ENCODE measurements around the gene KCNQ1.

Gene KCNQ1, protein sequence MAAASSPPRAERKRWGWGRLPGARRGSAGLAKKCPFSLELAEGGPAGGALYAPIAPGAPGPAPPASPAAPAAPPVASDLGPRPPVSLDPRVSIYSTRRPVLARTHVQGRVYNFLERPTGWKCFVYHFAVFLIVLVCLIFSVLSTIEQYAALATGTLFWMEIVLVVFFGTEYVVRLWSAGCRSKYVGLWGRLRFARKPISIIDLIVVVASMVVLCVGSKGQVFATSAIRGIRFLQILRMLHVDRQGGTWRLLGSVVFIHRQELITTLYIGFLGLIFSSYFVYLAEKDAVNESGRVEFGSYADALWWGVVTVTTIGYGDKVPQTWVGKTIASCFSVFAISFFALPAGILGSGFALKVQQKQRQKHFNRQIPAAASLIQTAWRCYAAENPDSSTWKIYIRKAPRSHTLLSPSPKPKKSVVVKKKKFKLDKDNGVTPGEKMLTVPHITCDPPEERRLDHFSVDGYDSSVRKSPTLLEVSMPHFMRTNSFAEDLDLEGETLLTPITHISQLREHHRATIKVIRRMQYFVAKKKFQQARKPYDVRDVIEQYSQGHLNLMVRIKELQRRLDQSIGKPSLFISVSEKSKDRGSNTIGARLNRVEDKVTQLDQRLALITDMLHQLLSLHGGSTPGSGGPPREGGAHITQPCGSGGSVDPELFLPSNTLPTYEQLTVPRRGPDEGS

DNA sequence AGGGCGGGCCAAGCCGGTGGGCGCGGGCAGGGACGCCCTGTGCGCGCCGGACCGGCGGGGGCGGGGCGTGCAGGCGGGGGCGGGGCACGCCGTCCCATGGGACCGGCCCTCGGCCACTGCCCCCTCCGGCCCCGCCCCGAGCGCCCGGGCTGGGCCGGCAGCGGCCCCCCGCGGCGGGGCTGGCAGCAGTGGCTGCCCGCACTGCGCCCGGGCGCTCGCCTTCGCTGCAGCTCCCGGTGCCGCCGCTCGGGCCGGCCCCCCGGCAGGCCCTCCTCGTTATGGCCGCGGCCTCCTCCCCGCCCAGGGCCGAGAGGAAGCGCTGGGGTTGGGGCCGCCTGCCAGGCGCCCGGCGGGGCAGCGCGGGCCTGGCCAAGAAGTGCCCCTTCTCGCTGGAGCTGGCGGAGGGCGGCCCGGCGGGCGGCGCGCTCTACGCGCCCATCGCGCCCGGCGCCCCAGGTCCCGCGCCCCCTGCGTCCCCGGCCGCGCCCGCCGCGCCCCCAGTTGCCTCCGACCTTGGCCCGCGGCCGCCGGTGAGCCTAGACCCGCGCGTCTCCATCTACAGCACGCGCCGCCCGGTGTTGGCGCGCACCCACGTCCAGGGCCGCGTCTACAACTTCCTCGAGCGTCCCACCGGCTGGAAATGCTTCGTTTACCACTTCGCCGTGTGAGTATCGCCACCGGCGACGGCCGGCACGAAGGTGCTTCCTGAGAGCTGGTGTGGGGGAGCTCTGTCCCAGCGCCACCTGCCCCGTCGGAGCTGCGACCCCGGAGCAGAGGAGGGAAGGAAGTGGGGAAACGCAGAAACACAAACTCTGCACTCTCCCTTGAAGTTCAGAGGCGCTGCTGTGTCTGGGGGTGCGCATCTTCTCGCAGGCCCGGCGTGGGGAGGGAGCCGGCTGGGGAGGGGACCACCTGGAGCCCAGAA lies at the start of gene KCNQ1:
TSS of gene KCNQ1 (plus strand) at position 188 of the 925 bp plus-strand sequence. CDS start at position 279, 91 bp downstream.
- DNase-seq = peak; percentile 34

DNA sequence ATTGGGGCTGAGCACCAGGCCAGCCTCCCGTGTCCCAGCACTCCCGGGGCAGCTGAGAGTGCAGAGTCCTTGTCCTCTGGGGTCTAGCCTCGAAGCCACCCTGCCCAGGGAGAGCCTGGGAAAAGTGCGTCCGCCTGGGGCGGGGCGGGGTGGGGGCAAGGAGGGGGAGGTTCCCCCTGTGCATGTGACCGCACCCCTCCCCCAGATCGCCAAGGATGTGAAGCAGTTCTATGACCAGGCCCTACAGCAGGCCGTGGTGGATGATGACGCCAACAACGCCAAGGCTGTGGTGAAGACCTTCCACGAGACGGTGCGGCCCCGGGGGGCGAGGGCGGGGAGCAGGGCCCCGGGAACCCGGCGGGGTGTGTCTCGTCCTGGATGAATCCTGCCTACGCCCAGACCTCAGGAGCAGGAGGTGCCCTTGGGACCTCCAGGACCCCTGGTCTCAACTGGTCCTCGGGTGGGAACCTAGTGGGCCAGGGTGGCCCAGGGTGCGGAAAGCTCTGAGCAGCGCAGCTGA lies 49.5 kb upstream of the KCNQ1 start:
- no peak for DNase-seq

DNA sequence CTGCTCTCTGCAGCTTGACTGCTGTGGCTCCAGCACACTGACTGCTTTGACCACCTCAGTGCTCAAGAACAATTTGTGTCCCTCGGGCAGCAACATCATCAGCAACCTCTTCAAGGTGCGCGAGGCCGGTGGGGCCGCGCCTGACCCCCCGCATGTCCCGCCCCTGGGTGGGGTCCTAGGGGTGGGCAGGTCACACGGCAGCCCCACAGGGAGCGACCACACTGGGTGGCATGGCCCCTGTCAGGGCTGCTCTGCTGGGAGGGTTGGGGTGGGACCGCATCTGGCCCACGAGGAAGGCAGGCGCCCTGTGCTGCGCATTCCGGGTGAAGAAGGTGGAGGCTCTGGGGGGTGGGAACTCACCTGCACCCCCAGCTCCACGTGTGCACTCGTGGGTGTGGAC lies 49.0 kb upstream of the KCNQ1 start:
- no peak for DNase-seq

DNA sequence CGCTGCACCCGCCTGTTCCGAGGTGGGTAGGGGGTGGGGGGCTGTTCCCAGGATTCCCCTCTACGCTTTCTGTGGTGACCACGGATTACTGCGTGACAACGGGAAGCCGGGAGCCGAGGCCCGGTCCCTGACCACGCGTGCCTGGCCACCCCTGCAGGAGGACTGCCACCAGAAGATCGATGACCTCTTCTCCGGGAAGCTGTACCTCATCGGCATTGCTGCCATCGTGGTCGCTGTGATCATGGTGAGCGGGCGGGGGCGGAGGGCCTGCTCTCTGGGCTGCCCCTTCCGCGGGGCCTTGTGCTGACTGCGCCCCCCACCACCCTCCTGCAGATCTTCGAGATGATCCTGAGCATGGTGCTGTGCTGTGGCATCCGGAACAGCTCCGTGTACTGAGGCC lies 48.3 kb upstream of the KCNQ1 start:
- no peak for DNase-seq

DNA sequence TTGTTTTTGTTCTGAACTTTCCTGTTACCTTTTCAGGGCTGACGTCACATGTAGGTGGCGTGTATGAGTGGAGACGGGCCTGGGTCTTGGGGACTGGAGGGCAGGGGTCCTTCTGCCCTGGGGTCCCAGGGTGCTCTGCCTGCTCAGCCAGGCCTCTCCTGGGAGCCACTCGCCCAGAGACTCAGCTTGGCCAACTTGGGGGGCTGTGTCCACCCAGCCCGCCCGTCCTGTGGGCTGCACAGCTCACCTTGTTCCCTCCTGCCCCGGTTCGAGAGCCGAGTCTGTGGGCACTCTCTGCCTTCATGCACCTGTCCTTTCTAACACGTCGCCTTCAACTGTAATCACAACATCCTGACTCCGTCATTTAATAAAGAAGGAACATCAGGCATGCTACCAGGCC lies 47.8 kb upstream of the KCNQ1 start:
- no peak for DNase-seq

DNA sequence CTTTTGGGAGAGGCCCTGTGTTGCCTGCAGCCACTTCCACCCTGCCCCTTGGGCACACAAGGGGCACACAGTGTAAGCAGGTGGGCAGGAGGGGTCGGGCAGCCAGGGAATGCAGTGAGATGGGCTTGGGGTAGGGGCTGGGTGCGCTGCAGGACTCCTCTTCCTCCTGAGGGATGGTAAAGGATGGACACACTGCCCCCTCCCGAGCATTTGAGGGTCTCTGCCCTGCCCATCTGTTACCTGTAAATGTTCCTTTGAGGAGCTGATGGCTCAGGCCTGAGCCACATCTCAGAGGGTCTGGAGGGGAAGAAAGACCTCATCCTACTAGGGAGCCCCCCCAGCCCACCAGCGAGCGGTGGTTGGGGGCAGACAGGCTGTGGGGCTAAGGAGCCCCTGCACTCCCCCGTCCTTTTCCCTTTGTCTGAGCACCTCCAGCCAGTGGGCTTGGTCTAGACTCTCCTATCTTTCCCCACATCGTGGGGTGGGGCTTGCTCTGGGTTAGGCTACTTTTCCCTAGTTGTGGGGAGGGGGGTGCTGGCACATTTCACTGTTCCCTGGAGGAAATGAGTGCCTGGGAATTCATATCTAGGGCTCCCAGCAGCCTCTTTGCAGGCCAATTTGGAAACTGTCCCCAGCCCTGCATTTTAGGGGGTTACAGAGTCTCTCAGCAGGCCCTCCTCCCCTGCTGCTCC lies 46.0 kb upstream of the KCNQ1 start:
- no peak for DNase-seq

DNA sequence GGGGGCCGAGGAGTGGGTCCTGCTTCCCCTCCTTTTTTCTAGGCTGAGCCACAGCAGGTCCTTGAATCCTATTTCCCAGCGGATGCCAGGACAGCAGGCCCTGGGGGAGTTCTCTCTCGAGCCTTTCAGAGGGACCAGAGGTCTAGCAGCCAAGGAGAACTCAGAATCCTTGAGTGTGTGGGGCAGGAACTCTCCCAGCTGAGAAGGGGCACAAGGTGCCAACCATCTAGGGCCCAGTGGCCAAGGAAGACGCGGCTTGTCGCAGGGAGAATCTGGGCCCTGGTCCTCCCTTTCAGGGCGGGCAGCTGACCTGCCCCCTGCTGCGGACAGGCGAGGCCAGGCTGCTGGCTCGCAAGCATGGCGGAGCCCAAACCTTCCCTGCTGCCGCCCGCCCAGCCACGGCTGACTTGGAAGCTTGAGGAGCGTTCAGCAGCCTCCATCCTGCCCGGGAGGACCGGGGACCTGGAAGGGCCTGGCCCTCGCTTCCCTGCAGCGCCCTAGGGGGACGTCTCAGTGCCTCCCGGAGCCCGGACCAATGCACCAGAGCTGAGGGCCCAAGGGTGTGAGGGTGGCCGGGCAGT lies 45.2 kb upstream of the KCNQ1 start:
- no peak for DNase-seq

DNA sequence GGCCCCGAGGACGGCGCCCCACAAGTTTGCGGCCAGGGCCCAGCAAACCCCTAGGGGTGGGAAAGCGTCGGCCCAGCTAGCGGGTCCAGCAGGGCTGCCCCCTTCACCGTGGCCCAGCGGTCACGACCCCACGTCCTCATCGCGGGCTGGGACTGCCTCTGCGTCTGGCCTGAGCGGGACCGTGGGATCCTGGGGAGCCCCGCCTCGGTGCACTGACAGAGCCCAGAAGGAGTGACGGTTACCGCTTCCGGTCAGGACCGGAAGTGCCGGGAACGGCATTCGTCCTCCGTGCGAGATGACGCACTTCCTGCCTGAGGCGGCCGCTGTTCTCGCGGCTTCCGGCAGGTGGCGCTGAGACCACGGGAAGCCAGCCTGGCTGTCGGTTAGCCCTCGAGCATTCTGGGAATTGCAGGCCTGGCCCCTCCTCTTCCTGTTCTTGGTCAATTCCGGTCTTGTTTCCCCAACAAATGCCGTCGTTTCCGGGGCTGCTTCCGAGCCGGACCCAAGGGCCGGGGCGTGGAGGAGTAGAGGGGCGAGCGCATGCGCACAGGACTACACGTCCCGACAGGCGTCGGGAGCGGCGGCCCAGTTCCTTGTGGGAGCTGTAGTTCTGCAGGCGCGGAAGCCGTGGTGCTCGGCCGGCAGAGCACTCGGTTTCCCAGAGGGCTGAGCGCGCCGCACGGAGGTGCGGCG lies 44.6 kb upstream of the KCNQ1 start, which contains the start of gene TSSC4:
TSS of gene TSSC4 (plus strand) at position 682 of the 693 bp plus-strand sequence. CDS start 1,884 bp downstream, outside the sequence.
- DNase-seq = peak; percentile 100

DNA sequence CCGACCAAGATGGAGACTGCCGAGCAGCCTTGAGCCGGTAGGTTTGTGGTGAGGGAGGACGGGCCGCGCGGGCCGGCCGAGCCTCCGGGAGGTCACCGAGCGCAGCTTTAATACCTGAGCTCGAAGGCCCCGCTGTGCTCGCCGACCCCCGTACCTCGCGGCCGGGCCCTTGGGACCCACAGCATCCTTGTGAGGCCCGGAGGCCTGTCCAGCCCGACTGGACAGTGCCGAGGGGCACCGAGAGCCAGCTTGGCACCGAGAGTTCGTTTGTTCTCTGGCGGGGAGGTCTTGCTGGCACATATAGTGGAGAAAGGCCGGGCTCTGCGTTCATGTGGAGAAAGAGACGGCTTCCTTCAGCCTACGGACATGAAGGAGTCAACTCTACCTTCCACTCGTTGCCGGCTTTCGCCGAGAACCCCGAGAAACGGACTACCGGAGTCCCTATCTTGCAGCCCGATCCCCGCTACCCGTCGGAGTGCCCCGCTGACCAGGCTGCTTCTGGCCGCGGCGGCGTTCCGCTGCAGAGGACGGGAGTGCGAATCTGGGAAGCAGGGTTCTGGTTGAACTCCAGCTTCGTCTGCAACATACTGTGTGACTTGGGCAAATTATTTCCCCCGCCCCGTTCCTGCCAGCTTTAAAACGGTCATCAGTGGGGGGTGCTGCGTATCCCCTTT lies 43.9 kb upstream of the KCNQ1 start:
- DNase-seq = no peak

DNA sequence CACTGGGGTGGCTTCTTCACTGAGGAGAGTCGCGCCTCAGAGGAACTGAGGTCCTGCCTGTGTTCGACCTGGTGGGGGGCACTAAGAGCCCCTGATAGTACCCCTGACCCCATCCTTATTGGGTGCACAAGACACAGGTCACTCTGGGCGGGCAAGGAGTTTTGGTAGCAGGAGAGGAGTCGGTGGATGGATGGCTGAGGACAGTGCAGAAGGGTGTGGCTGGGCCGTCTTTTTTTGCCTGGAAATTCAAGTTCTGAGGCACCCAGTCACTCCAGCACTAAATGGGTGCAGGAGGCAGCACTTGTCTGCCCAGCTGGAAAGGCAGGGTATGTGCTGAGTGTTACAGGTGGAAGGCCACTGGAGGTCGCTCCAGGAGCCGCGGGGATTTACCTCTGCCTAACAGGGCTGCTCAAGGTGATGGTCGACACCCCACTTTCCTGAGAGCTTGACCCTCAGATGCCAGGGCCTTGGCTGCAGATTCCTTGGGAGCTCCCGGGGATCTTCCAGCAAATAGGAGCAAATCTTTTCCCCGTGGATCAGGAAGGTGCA lies 43.3 kb upstream of the KCNQ1 start:
- DNase-seq = no peak

DNA sequence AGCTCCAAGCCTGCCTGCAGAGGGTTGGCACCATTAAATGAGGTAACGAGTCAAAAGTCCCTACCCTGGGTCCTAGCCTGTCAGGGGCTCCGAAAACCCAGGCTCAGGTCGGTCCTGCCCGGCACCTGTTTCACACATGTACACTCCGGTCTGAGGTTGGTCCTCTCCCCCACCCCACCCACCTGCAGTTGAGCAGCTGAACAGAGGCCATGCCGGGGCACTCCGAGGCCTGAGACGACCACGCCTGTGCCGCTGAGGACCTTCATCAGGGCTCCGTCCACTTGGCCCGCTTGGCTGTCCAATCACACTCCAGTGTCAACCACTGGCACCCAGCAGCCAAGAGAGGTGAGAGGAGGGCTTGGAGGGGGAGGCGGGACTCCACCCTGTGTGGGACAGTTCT lies 42.7 kb upstream of the KCNQ1 start:
- no peak for DNase-seq

DNA sequence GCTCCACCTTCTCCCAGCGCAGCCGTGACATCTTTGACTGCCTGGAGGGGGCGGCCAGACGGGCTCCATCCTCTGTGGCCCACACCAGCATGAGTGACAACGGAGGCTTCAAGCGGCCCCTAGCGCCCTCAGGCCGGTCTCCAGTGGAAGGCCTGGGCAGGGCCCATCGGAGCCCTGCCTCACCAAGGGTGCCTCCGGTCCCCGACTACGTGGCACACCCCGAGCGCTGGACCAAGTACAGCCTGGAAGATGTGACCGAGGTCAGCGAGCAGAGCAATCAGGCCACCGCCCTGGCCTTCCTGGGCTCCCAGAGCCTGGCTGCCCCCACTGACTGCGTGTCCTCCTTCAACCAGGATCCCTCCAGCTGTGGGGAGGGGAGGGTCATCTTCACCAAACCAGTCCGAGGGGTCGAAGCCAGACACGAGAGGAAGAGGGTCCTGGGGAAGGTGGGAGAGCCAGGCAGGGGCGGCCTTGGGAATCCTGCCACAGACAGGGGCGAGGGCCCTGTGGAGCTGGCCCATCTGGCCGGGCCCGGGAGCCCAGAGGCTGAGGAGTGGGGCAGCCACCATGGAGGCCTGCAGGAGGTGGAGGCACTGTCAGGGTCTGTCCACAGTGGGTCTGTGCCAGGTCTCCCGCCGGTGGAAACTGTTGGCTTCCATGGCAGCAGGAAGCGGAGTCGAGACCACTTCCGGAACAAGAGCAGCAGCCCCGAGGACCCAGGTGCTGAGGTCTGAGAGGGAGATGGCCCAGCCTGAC lies 41.7 kb upstream of the KCNQ1 start:
- no peak for DNase-seq

DNA sequence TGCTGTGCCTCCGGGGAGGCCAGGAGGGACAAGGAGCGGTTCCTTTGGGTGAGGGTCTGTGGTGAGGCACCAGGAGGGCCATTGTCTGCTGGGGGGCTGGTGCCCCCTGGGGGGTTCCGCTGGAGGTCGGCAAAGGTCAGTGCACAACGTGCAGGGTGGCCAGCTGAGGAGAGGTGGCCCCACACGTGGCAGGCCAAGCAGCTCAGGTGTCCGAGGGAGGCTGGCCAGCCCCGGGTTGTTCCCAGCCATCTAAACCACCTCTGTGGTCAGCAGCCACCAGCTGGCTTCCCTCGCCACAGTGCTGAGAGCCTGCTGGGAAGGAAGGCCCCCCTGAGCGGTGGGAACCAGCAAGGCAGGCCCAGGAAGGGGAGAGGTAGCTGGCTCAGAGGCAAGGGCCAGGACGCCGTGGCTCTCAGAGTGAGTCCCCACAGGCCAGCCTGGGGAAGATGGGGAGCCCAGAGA lies 40.0 kb upstream of the KCNQ1 start:
- DNase-seq = no peak

DNA sequence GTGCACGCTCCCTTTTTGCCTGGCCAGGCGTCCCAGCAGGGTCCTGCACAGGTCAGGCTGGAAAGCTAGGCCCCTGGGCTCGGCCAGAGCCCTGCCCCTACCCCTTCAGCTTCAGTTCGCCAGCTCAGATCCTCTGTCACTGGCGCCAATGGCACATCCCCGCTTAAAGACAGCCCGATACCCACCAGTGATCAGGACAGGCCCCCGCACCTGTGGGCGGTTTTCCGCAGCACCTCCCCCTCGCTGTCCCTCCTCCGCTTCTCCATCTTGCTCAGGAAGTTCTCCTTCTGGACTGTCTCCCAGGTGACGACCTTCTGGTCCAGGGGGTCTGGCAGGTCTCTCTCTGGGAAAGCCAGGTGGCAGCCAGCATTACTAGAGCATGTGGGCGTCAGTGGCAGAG lies 38.4 kb upstream of the KCNQ1 start:
- DNase-seq = no peak

DNA sequence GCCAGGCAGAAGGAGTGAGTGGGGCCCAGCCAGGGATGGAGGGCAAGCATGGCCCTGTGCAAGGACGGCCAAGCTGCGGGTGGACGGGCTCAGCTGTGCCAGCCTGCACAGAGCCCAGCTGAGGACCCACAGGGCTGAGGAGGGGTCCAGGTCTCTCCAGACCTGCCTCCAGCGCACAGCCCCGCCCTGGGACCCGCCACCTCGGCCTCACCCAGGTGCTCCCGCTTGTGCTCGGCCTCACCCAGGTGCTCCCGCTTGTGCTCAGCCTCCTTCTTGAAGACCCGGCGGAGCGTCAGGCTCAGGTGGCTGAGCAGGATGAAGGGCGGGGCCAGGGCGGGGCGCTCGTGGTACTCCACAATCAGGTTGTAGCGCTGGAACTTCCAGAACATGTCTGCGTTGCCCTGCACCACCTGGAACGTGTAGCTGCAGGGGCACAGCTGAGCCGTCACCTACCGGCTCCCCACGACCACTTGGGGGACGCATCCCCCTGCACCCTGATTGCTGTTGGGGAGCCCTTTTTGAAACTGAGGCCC lies 37.9 kb upstream of the KCNQ1 start:
- DNase-seq = no peak

DNA sequence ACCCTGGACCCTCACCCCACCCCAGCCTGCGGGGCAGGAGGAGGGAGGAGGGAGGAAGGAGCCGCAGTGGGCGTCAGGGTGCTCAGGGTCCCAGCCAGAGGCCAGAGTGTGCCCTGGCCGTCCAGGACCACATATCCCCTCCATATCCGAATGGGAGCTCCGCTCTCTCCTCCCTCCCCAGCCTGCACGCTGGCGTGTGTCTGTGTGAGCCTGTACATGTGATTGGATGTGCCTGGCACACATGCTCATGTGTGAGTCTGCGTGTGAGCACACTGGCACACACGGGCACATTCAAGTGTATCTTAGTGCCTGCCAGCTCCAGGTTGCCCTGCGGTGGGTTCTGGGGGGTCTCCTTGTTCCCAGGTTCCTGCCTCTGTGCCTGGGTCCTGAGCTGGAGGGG lies 36.1 kb upstream of the KCNQ1 start:
- no peak for DNase-seq

DNA sequence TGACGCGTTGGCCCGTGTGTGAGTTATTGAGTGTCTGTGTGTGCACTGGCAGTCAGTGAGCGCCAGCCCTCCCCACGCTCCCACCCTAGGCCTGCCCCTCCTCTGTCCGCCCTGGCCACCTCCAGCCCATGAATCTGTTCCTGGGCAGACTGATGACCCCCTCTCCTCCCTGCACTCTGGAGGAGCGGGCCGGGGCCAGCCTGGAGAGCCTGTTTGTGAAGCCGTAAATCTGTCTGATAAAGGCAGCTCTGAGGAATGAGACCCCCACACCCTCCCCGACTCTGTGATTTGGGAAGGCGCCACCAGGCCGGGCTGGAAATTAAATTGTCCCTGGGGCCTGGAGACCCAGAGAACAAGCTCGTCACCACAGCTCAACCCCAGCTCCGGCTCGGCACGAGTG lies 35.7 kb upstream of the KCNQ1 start:
- DNase-seq = no peak

DNA sequence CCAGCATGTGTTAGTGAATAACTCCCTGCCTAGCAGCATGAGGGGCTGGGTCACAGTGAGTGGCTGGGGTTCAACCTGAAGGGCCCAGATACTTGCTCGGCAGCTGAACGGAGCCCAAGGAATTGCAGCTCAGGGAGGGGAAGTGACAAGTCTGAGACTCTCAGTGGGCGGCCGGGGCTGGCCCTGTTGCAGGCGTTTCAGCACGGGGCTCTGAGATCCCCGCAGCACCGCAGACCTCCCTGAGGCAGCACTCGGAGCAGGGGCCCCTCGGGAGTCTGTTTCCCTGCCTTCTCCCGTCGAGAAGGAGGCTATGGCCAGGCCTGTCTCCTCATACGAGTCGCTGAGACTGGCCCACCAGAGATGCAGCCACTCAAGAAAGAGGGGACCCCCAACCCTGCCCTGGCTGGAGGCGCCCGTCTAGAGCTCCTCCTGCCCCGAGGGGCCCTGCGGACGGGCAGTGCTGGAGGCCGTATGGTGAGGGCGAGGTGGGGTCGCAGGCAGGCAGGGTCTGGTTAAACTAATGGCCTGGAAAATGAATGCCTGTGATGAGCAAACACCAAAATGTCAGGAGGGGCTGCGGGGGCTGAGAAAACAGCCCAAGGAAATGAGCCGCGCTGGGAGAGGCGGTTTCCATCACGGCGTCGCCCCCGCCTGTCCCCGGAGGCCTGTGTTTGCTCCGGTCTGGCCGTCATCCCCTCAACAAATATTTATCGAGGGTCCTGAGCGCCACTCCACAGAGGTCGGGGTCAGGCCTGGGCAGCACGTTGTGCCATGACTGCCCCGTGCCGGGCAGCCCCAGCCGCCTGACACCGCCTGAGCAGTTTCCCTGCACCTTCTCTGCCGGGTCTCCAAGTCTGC lies 35.0 kb upstream of the KCNQ1 start:
- DNase-seq = no peak
